Transverse colon (tissue), 4 donors: ENCODE results near the gene NFILZ. TPM values are rescaled to one million over a fixed set of nuclear protein-coding genes. Genes with fewer than 3 reads are reported as not detected.

Source experiments
- DNase-seq: peaks from one replicate; pipeline ENCODE4 v3.0.0-alpha.2; 2019
- H3K27ac ChIP-seq, 4 donors: fragments of 200-600 bp; sonication (generic); 2 replicates each; pipeline ENCODE4 v1.5.1; 2016 to 2018; ENCODE audit warnings: inconsistent platforms in 4 of 4
- H3K27me3 ChIP-seq: fragments of 200-600 bp; sonication (generic); 2 replicates; pipeline ENCODE4 v1.5.1; 2017; ENCODE audit warnings: inconsistent platforms
- H3K36me3 ChIP-seq, 4 donors: fragments of 200-600 bp; sonication (generic); 2 replicates each; pipeline ENCODE4 v1.5.1; 2017 to 2019; ENCODE audit warnings: inconsistent platforms in 4 of 4
- H3K4me1 ChIP-seq, 4 donors: fragments of 200-600 bp; sonication (generic); 2 replicates each; pipeline ENCODE4 v1.5.1; 2017 to 2020; ENCODE audit warnings: inconsistent platforms in 4 of 4
- H3K4me3 ChIP-seq, 4 donors: fragments of 200-600 bp; sonication (generic); 1 replicate in 1 of 4; 2 replicates in 3 of 4; pipeline versions ENCODE4 v1.5.1 to v1.6.1; 2017 to 2019; ENCODE audit warnings: inconsistent platforms in 4 of 4
- H3K9me3 ChIP-seq, 2 donors: fragments of 200-600 bp; sonication (generic); 2 replicates each; pipeline ENCODE4 v1.5.1; 2017 to 2019; ENCODE audit warnings: inconsistent platforms in 2 of 2
- EP300 ChIP-seq: sonication (generic); formaldehyde crosslinking; IDR thresholded peaks from one replicate; pipeline ENCODE4 v1.6.1; 2017; ENCODE audit warnings: antibody characterized with exemption, low read depth
- POLR2A ChIP-seq: fragments of 450-650 bp; IDR thresholded peaks from one replicate; pipeline ENCODE4 v1.6.1; 2016; ENCODE audit warnings: antibody characterized with exemption, mild to moderate bottlenecking, moderate library complexity
- POLR2AphosphoS5 ChIP-seq, 3 donors: sonication (generic); formaldehyde crosslinking; IDR thresholded peaks; one replicate each; pipeline ENCODE4 v1.6.1; 2016; ENCODE audit warnings: antibody characterized with exemption in 3 of 3
- WGBS, 2 donors: methylation state at CpG; one replicate each; pipeline ENCODE4 v1.1.5; 2018; ENCODE audit warnings: low coverage in 1 of 2; 5-methylcytosine and 5-hydroxymethylcytosine counted together
- in situ Hi-C, 4 donors: fragments of 200-750 bp; cut with MboI; loops; one replicate each; pipeline versions ENCODE4 v1.15.0 to v1.15.1; 2017; ENCODE audit warnings: low sequenced_read_pairs in 3 of 4, low pct_ligation_motif_present in 1 of 4, low pct_unique_long_range_greater_than_20kb in 1 of 4
- intact Hi-C: fragments of 100-400 bp; cut with DNase I; formaldehyde crosslinking; loops from one replicate; pipeline ENCODE4 v1.15.1; 2023; ENCODE audit warnings: low total_unique reads
- total RNA-seq, 4 donors: library from RNA; depleted of rRNA; stranded (reverse); fragments of >200 nt; gene quantifications; one replicate each; pipeline ENCODE4 v1.1.0, GENCODE V29; 2016
- TF ChIP-seq, protein P1 (sequence below), 5 experiments: fragments of 200-600 bp in 3 of 5; fragments of 450-650 bp in 2 of 5; sonication (generic) in 3 of 5; IDR thresholded peaks; 1 replicate in 2 of 5; 2 replicates in 3 of 5; pipeline ENCODE4 v1.5.1; 2016 to 2017; ENCODE audit warnings: antibody characterized with exemption in 5 of 5, inconsistent platforms in 3 of 5, mild to moderate bottlenecking in 2 of 5, moderate library complexity in 1 of 5

Gene NFILZ
- total RNA-seq, 4 donors from 2014 or later, result not detected

DNA sequence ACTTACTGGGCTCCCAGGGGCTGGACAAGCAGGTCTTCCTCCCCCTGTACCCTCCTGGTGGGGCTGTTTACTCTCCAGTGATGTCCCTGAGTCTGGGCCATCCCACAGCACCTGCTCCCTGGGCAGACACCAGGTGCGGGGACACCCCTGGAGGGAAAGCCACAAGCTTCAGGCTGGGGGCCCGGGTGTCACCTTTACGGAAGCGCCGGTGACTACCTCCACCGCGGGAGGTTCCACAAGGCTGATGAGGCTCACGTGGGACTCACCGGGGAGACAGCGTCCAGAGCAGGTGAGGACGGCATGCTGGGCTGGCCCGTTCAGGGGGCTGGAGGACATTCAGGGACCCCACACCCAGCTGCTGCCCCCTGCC, 24.9 kb downstream of the NFILZ start:
- peaks cover 4% of the 10 kb centered on the region for H3K27me3 ChIP-seq
- in situ Hi-C loops, result loop anchor here (10.0 to 25.0 kb wide), 2 partner anchors 419 to 432 kb away; partner anchors contain the start of gene OR1M1 (in 3 of the 4)
- DNase-seq, result no peak
- TF ChIP-seq EP300, result no peak
- no peak for TF ChIP-seq POLR2A
- TF ChIP-seq, protein P1, sequence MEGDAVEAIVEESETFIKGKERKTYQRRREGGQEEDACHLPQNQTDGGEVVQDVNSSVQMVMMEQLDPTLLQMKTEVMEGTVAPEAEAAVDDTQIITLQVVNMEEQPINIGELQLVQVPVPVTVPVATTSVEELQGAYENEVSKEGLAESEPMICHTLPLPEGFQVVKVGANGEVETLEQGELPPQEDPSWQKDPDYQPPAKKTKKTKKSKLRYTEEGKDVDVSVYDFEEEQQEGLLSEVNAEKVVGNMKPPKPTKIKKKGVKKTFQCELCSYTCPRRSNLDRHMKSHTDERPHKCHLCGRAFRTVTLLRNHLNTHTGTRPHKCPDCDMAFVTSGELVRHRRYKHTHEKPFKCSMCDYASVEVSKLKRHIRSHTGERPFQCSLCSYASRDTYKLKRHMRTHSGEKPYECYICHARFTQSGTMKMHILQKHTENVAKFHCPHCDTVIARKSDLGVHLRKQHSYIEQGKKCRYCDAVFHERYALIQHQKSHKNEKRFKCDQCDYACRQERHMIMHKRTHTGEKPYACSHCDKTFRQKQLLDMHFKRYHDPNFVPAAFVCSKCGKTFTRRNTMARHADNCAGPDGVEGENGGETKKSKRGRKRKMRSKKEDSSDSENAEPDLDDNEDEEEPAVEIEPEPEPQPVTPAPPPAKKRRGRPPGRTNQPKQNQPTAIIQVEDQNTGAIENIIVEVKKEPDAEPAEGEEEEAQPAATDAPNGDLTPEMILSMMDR (IDR thresholded peaks at IDR 0.05), result no peak
- TF ChIP-seq POLR2AphosphoS5 (IDR thresholded peaks at IDR 0.05), result no peak
- 52 to 71% methylated on average over 4 to 12 of the region's 12 CpGs for WGBS, 2 donors
- no peaks in the 10 kb centered on the region for H3K9me3 ChIP-seq
- H3K4me1 ChIP-seq, result peaks cover 0 to 9% (median 1%) of the 10 kb centered on the region in 4 donors
- H3K4me3 ChIP-seq, result no peak overlapping the region
- intact Hi-C loops, result loop anchor here (5.0 to 10.0 kb wide), 2 partner anchors 427 to 1591 kb away; partner anchors contain the start of gene ZNF557
- H3K36me3 ChIP-seq, result no peaks in the 10 kb centered on the region
- no peak overlapping the region for H3K27ac ChIP-seq

DNA sequence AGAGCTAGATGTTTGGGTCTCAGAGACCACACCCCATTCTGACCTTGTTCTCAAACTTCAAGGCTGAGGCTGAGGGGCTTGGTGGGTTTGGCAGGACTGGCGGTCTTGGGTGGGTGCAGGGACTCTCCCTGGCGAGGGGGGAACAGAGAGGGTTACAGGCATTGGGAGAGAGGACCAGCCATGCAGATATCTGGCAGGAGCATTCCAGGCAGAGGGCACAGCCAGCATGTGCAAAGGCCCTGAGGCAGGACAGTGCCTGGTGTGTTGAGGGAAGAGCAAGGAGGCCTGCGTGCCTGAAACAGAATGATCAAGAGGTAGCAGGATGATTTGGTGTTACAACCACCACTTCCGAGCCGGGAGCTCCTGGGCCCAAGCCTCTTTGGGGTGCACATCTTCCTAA, 27.4 kb downstream of the NFILZ start:
- H3K36me3 ChIP-seq, result no peaks in the 10 kb centered on the region
- peaks cover 0 to 9% (median 1%) of the 10 kb centered on the region in 4 donors for H3K4me1 ChIP-seq
- H3K27ac ChIP-seq, result no peak overlapping the region
- 76% methylated on average over 5 of the region's 5 CpGs; no CpG with 5 or more reads in 1 of the 2 donors for WGBS, 2 donors
- H3K27me3 ChIP-seq, result peaks cover 4% of the 10 kb centered on the region
- no peak for DNase-seq
- no peaks in the 10 kb centered on the region for H3K9me3 ChIP-seq
- in situ Hi-C loops (loop anchor here (10.0 to 25.0 kb wide), 2 partner anchors 417 to 429 kb away; partner anchors contain the start of gene OR1M1 (in 3 of the 4)), intact Hi-C loops (loop anchor here (5.0 to 10.0 kb wide), 2 partner anchors 424 to 1593 kb away; partner anchors contain the start of gene ZNF557)
- TF ChIP-seq, protein P1 (IDR thresholded peaks at IDR 0.05), result no peak
- TF ChIP-seq POLR2AphosphoS5 (IDR thresholded peaks at IDR 0.05) (no peak), POLR2A (no peak), EP300 (no peak)
- H3K4me3 ChIP-seq, result no peak overlapping the region

DNA sequence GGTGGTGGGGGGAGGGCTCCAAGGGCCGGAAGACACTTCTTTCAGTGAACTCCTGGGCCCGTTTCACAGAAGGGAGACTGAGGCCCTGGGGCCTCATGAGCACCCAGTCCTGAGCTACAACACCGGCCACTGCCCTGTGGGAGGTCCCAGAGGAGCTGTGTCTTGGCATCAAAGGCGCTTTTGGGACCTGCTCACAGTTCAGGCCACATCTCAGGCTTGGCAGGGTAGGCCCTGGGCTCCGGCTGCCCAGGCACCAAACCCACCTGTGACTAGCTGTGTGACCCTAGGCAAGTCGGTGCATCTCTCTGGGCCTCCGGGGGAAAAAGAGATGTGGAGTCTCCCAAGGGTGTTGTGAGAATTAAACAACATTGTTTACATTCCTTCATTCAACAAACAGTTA, 29.5 kb downstream of the NFILZ start:
- in situ Hi-C loops, result loop anchor here (10.0 to 25.0 kb wide), 2 partner anchors 415 to 427 kb away; partner anchors contain the start of gene OR1M1 (in 3 of the 4)
- H3K4me3 ChIP-seq, result no peak overlapping the region
- DNase-seq, result no peak
- no peaks in the 10 kb centered on the region for H3K36me3 ChIP-seq
- intact Hi-C loops, result loop anchor here (5.0 to 10.0 kb wide), 2 partner anchors 422 to 1595 kb away; partner anchors contain the start of gene ZNF557
- H3K9me3 ChIP-seq, result no peaks in the 10 kb centered on the region
- peaks cover 0 to 2% (median 0%) of the 10 kb centered on the region in 4 donors for H3K4me1 ChIP-seq
- peaks cover 10% of the 10 kb centered on the region for H3K27me3 ChIP-seq
- TF ChIP-seq, protein P1 (IDR thresholded peaks at IDR 0.05), result no peak
- no peak for TF ChIP-seq EP300
- TF ChIP-seq POLR2AphosphoS5 (IDR thresholded peaks at IDR 0.05), result no peak
- WGBS, 2 donors, result 69% methylated on average over 7 of the region's 7 CpGs; no CpG with 5 or more reads in 1 of the 2 donors
- no peak overlapping the region for H3K27ac ChIP-seq

DNA sequence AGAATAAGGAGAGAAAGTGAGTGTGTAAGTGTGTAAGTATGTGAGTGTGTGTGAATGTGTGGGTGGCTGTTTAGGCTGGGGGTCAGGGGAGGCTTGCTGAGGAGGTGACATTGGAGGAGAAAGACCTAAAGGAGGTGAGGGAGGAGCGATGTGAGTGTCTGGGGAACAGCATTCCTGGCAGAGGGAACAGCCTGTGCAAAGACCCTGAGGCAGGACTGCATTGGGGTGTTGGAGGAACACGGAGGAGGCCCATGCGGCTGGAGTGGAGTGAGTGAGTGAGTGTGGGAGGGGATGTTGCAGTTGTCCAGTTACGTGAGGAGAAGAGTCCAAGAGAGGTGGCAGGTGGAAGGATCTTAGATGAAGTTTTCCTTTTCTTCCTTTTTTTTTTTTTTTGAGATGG, 31.8 kb downstream of the NFILZ start:
- WGBS, 2 donors, result 73 to 87% methylated on average over 4 of the region's 4 CpGs
- Histone ChIP-seq H3K9me3 (no peaks in the 10 kb centered on the region), H3K4me1 (no peaks in the 10 kb centered on the region), H3K36me3 (no peaks in the 10 kb centered on the region), H3K27ac (no peak overlapping the region), H3K27me3 (peaks cover 10% of the 10 kb centered on the region), H3K4me3 (no peak overlapping the region)
- TF ChIP-seq EP300, result no peak
- TF ChIP-seq, protein P1 (IDR thresholded peaks at IDR 0.05), result no peak
- no peak for DNase-seq
- intact Hi-C loops, result no loop called here
- in situ Hi-C loops, result loop anchor here in 3 of 4 donors (25.0 kb wide), 1 partner anchor 425 kb away; the partner anchor contains the start of gene OR1M1 (in 3 of the 3)
